HG03558 (cell line): ENCODE results near the gene CSTF3.
"Not testable (repeated sequence)": the region's sequence is repeated elsewhere in the genome, so short reads cannot be mapped to it uniquely, and the experiment has no call there.

Source experiments
- ATAC-seq: cut with Tn5 transposase; IDR thresholded peaks from one replicate; pipeline ENCODE4 v1.9.1; 2021; ENCODE audit warnings: moderate number of reproducible peaks; ENCODE audit not compliant: unreplicated experiment; ENCODE audit errors: extremely low read depth

The CSTF3 gene

DNA sequence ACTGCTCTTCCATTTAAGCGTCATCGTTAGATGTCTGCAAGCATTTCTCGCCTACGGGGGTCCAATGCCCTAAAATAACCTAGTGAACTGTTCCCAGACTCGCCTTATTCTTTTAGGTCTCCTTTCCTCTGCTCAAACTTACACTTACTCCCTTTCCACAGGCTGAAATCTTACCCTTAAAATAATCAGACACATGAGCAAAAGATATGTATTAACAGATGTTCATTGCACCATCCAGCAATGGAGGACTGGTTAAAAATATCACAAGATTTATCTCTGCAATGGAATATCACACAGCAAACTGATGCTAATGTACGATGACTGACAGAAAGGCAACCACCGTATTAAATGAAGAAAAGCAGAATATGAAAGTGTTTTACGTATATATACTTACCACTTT, 1.6 kb upstream of the CSTF3 start:
- no peak for ATAC-seq

- no peak for ATAC-seq
Measured at GRCh38 chr11:33160587-33160986, 693 bp downstream of the CSTF3 start.

- ATAC-seq: no peak
Measured at GRCh38 chr11:33160136-33160535, 1.1 kb downstream of the CSTF3 start.

DNA sequence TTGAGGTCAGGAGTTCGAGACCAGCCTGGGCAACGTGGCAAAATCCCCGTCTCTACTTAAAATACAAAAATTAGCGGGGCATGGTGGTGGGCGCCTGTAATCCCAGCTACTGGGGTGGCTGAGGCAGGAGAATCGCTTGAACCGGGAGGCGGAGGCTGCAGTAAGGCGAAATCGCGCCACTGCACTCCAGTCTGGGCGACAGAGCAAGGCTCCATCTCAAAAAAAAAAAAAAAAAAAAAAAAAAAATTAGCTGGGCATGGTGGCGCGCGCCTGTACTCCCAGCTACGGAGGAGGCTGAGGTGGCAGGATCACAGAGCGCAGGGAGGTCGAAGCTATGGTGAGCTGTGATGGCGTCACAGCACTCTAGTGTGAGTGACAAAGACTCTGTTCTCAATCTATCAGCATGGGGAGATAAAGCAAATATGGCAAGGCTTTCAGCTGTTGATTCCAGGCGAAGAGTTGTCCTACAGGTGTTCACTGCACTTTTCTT, 1.9 kb downstream of the CSTF3 start:
- not testable (repeated sequence) for ATAC-seq

GRCh38 chr11:33158596-33159275, 2.5 kb downstream of the CSTF3 start:
- no peak for ATAC-seq

DNA sequence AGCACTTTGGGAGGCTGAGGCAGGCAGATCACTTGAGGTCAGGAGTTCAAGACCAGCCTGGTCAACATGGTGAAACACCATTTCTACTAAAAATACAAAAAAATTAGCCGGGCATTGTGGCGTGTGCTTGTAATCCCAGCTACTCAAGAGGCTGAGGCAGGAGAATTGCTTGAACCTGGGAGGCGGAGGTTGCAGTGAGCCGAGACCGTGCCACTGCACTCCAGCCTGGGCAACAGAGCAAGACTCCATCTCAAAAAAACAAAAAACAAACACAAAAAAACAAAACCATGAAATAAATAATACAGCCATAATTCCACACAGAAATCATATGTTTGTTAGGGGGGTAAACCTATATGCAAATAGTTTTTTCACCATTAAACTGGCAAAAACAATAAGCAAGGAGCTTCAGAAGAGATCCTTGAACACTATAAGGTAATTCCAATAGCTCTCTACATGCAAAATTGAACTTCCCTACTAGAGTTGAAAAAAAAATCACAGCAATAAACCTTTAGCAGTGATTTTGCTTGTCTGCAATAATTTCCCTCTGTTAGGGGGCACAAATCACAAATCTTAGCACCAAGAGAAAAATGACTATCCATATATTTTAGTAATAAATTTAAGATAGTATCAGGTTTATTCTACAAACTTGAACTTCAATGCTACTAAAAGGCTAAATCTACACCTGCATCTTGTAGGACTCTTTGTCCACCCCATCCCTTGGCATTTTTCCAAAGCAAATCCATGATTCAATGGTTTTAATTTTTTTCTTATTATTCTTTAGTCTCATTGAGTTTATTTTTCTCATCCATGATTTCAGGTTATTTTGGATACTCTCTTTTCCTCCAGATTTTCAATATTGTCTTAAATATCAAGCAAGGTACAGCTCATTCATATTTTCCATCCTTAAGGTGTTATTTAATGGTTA, 3.9 kb downstream of the CSTF3 start:
- no peak for ATAC-seq

DNA sequence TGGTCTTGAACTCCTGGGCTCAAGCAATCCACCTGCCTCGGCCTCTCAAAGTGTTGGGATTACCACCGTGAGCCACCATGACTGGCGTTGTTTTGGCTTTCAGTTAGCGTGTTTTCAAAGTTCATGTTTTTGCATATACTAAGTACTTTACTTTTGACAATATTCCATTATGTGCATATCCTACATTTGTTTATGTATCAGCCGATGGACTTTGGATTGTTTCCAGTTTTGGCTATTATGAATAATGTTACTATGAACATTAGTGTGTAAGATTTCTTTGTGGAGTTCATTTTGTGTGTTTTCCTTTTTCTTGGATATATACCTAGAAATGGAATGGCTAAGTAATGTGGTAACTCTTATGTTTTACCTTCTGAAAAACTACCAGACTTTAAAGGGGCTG, 9.9 kb downstream of the CSTF3 start:
- ATAC-seq: no peak

GRCh38 chr11:33147559-33147958, 13.7 kb downstream of the CSTF3 start:
- no peak for ATAC-seq

DNA sequence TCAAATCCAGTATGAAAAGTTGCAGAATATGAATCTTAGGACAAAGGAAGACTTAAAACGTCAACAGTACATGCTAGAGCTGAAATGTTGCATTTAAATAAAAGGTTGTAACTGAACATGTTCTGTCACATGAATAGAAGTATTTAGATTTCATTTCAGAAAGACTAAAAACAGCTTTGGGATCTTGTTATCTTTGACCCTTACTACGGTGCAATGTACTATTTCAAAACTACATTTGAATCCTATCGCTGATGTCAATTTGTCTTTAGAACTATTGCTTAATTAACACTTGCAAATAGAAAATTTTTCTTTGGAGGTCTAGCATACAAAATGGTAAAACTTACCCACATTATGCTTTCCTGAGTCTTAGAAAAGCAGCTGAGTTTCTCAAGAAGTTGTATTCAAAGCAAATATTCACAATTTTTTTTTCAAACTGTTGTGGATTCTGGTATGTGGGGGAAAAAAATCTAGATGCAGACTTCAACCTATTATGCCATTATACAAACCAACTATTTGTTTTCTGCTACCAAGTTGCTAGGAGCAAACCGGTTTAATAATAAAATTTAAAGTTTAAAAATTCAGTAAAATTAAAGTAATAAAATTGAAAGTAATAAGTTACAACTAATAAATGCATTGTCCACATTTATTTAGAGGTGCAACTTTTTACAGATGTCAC, 25.4 kb downstream of the CSTF3 start:
- ATAC-seq: no peak

DNA sequence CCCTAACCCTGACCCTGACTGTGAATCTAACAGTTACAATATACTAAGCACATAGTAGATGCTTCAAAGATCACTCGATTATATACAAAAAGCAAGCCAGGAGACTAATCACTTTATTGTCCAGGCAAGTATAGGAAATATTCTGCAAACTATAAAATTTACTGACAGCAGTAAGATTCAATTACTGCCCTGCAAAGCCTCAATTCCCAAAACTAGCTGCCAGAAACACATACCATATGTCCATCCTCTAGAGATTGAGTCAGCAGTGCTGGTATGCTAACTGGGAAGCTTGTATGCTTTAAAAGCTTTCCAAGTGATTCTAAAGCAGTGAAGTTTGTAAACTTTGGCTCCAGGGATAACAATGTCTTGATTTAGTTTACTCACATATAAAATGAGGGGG, 26.1 kb downstream of the CSTF3 start:
- ATAC-seq: no peak

- no peak for ATAC-seq
Measured at GRCh38 chr11:33134276-33134675, 27.0 kb downstream of the CSTF3 start.

- no peak for ATAC-seq
Measured at GRCh38 chr11:33133761-33134160, 27.5 kb downstream of the CSTF3 start.

DNA sequence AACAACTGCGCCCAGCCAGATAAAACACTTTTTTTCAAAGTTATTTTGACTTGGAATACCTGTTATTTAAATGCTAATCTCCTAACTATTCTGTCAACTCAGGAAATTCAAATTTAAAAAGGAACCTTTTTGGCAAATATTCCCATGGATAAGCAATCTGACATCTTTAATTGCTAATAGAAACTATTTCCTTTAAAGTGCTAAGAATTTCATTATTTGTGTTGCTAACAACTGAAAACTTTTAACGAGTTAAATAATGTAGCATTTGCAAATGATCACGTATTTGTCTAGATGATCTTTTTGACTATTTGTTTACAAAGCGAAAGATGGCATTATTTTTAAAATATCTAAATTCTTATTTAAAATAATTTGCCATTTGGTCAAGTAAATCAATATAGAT, 28.8 kb downstream of the CSTF3 start:
- no peak for ATAC-seq

DNA sequence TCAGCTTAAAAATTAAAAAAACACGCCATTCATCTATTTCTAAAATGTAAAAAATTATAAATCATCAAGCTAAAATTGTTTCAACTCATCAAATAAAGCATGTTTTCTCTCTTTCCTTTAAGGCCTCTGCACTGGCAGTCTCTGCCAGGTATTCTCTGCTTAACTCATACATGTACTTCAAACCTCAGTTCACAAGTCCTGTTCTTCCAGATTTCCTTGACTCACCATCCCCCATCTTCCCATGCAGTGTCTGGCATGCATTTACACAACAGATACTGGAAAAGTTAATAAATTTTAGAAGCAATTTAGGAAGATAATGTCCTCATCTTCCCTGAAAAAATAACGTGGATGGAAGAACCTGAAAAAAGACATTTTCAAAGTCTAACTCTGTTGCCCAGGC, 32.5 kb downstream of the CSTF3 start:
- no peak for ATAC-seq

DNA sequence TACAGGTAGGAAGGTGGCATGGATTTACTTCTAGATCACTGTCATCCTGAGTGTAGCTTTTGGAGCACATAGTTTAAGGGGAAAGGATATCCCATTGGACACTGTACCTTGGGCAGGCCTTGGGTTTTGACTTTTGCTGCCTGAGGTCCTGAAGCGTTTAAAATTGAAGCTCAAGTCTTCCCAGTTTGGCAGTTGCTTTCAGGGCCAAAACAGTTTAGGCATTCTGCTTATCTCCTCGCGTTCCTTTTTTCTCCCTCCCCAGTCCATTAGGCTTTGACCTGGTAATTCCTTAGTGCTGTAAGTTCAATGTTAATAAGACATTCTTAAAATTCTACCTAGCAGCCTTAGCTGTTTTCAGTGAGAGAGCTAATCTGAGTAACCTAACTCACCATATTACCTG, 35.7 kb downstream of the CSTF3 start:
- no peak for ATAC-seq

DNA sequence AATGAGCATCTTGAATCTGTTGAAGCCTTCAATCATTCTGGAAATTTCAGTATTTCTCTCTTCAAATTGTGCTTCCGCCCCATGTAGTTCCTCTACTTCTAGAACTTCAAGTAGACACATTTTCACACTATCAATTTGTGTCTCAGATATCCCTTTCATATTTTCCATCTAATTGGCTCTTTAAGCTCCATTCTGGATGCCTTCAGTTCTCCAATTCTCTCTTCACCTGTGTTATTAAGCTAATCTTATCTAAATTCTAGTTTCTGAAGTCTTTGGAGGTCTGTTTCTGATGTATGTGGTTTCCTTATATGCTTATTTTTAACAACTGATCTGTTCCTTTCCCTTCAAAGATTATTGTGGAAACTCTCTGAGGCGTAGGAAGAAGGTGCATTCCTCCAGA, 36.3 kb downstream of the CSTF3 start:
- ATAC-seq: no peak

DNA sequence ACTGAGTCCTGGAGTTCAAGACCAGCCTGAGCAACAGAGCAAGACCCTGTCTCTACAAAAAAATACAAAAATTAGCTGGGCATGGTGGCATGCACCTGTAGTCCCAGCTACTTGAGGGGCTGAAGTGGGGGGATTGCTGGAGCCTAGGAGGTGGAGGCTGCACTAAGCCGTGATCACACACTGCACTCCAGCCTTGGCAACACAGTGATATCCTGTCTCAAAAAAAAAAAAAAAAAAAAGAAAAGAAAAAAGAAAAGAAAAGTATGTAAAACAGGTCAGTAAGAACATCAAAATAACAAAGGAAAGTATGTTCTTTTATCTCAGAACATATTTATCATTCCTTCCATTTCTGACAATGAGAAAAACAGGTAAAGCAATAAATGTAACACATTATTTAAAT, 38.6 kb downstream of the CSTF3 start:
- ATAC-seq: not testable (repeated sequence)

DNA sequence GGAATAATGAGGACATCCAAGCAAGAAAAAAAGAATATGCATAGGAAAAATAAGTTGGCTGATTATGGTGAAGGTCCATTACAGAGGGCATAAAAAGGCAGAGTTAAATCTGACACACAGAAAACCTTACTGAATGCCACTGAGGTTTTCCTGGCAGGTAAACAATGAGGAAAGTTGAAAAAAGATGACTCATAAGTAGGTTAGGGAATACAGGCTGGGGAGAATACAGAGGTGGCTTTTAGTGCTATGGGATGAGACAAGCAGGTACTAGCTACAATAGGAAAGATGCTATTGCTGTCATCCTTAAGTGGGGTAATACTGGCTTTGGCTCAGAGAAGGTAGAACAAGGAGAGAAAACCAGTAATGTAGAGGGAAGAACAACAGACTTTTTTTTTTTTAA, 44.7 kb downstream of the CSTF3 start:
- ATAC-seq: no peak

- no peak for ATAC-seq
Measured at GRCh38 chr11:33110083-33110482, 51.2 kb downstream of the CSTF3 start.

DNA sequence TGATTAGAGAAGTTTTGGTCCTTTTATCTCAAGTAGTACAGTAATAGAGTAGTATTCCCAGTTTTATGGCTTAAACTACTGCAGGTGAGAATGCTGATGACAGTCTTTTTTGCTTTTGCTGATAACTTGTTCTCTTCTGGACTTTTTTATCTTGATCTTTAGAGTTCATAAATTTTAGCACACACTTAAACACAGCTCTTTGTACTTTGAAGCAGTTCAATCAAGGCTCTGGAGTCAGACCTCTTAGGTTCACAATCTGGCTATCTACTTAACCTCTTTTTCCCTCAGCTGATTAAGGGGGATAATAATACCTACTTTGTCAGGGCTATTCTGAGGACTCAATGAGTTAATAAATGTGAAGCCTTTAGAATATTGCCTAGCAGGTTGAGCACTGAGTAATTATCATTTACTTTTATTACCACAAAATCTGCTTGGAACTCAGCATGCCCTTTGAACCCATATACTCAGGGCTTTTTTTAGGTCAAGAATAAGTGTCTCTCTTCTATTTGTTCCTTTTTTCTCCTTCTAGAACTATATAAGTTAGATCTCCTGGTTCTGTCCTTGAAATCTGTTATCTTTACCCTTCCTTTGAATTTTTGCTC, 51.9 kb downstream of the CSTF3 start:
- ATAC-seq: no peak

GRCh38 chr11:33103836-33104235, 57.4 kb downstream of the CSTF3 start:
- no peak for ATAC-seq
